G401 (cell line): Measurements from ENCODE around the gene CAMTA1. TPM values are rescaled to one million over a fixed set of nuclear protein-coding genes. Genes with fewer than 3 reads are reported as not detected.

Experiments used
- DNase-seq: peaks from one replicate; pipeline ENCODE4 v3.0.0-alpha.2; 2015; ENCODE audit warnings: low spot score
- in situ Hi-C: cut with HindIII; loops from 2 replicates; pipeline ENCODE4 v1.10.0; 2016; ENCODE audit warnings: low sequenced_read_pairs, mixed read lengths
- total RNA-seq: library from RNA; depleted of rRNA; stranded (reverse); fragments of >200 nt; shearing (Covaris generic); gene quantifications from 2 replicates; pipeline ENCODE4 v1.2.3, GENCODE V29; 2014

CAMTA1 gene
- total RNA-seq, 1 experiment from 2014 or later, result 137 TPM

- DNase-seq, result no peak
- in situ Hi-C loops, result no loop called here
Measured at GRCh38 chr1:7459914-7460313, 674.7 kb downstream of the CAMTA1 start.

DNA sequence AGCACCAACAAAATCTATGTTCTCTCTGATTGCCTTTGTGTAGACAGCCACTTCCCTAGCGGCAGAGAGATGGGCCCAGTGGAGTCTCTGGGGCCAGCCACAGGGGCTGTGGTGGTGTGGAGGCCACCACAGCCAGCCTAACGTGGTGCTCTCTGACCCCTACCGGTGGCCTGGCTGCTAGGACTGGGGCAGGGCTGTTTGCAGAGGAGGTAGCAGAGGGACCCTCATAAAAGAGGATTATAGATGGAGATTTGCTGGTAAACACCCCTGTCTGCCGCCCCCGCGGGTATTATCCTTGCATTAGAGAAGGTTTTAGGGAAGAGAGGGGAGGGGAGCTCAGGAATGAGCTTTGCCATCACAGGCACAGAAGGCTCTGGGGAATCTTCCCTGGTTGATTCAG, 675.6 kb downstream of the CAMTA1 start:
- in situ Hi-C loops, result no loop called here
- DNase-seq, result no peak

DNA sequence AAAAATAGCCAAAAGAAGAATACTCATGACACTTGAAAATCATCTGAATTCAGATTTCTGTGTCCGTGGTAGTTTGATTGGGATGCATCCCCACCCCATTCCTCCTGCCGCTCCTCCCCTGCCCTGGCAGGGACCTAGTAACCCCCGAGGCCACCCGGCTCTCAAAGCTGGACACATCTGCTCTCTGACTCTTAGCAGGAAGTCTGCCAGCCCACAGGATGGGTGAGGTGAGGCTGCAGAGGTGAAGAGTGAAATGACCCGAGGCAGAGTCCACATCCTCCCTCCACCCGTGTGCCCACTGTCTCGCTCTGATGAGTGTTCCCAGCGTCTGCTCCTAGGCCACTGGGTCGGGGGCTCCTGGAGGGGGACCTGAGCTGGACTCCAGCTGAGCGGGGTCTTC, 677.4 kb downstream of the CAMTA1 start:
- in situ Hi-C loops, result no loop called here
- no peak for DNase-seq

DNA sequence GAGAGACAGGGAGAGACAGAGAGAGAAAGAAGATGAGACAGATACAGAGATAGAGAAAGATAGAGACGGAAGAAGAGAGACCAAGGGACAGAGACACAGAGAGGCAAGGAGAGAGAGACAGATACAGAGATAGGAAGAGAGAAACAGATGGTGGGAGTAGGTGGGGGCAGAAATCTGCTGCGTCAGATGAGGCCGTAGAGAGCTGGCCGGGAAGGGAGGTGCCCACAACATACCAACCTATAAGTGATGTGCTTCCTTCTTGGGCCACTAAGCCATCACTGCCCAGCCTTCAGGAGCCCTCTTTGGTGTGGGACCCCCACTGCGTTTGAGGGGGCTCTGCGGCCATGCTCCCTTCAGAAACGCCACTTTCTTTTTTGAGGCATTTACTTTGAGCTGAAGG, 678.3 kb downstream of the CAMTA1 start:
- in situ Hi-C loops, result no loop called here
- DNase-seq, result no peak

DNA sequence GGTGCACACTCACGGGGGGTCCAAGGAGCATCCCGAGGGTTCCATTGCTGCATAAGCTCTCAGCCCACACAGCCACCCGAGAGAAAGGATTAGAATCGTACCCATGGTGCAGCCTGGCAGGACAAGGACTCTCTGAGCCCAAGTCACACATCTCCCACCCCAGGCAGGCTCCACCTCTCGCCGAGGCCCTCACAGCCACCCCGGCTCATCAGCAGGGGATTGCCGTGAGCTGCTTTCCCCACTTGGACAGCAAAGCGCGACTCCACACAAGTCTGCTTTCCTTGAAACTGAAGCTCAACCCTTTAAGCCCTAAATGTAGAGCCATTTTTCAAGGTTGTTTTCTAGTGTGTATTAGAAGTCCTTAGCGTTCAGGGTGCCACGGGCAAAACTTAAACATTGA, 679.5 kb downstream of the CAMTA1 start:
- no peak for DNase-seq
- in situ Hi-C loops, result no loop called here

- in situ Hi-C loops, result no loop called here
- DNase-seq, result no peak
Measured at GRCh38 chr1:7467476-7468175, 682.4 kb downstream of the CAMTA1 start.

DNA sequence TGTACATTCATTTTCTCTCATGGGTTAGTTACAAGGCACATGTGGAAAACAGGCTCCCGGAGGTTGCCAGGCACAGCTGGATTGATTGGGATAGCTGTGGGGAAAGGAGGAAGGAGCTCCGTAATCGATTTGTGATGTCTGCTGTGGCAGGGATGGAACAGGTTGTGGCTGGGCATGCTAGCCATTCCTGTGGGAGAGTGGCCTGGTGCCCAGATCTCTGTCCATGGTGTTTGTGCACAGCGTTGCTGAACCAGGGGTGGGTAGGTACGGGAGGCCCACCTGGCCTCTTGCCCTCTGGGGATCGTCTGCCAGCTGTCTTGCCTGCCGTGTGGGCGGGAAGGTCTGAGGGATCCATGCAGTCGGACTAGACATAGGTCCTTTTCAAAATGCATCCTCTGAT, 683.0 kb downstream of the CAMTA1 start:
- in situ Hi-C loops, result no loop called here

DNA sequence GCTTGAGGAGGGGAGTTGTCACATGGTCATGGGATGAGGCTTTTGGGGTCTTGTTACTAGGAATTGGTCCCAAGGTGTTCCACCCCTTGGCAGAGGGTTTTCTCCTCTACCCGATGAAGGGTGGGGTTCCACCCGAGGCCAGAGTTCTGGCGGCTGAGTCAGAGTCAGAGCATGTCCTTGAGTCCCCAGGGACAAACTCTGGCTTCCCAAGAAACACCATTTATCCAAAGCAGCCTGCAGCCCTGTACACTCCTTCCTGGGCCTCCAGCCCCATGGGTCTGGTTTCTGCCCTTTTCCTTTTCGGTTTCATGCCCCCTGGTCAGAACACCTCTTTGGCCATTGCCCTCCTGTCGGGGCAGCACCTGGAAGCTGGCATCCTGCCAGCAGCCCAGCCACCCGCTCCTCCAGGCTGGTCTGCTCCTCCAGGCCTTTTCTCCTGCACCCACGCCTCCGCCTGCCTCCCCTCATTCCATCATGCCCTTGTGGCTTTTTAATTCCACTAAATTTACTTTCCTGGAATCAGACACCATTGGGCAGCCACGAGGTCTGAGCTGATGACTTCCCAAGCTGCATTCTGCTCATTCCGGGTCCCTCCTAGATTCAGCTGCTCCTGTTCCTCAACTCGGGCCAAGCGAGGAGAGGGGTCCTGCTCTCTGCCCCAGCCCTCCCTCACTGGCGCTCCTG, 684.1 kb downstream of the CAMTA1 start:
- in situ Hi-C loops, result no loop called here
- no peak for DNase-seq

More for the DNA sequence above, 683.0 kb downstream of the CAMTA1 start:
- DNase-seq, result no peak

DNA sequence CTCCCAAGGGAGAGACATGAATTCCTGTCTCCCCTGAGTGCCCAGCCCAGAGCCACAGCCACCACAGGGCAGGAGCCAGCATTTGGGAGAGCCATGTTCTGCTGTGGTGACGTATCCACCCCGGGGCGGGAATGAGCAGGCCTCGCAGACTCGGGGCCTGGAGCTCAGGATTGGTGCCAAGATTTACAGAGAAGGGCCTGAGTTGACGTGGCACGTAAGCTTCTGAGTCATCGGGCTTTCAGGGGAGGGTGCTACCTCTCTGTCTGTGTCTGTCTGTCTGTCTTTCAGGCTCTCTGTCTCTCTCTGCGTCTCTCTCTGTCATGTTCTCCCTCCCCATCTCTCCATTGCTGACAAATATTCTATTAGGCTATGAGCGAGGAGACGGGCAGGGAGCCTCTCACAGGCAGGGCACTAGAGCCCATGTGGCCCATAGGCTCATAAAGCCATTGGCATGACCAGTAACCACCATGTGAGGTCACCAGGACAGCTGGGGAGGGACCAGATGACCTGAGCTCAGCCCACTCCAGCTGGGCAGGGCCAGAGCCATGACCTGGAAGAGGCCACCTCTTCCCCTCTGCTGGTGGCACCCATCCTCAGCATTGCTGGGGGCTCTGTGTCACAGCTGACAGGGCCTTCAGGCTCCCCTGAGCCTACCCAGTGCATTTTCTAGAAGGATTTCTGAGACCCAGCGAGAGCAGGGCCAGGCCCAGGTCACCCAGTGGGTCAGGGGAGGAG, 685.8 kb downstream of the CAMTA1 start:
- in situ Hi-C loops, result no loop called here
- no peak for DNase-seq

GRCh38 chr1:7471836-7472235, 686.6 kb downstream of the CAMTA1 start:
- no peak for DNase-seq
- in situ Hi-C loops, result no loop called here

DNA sequence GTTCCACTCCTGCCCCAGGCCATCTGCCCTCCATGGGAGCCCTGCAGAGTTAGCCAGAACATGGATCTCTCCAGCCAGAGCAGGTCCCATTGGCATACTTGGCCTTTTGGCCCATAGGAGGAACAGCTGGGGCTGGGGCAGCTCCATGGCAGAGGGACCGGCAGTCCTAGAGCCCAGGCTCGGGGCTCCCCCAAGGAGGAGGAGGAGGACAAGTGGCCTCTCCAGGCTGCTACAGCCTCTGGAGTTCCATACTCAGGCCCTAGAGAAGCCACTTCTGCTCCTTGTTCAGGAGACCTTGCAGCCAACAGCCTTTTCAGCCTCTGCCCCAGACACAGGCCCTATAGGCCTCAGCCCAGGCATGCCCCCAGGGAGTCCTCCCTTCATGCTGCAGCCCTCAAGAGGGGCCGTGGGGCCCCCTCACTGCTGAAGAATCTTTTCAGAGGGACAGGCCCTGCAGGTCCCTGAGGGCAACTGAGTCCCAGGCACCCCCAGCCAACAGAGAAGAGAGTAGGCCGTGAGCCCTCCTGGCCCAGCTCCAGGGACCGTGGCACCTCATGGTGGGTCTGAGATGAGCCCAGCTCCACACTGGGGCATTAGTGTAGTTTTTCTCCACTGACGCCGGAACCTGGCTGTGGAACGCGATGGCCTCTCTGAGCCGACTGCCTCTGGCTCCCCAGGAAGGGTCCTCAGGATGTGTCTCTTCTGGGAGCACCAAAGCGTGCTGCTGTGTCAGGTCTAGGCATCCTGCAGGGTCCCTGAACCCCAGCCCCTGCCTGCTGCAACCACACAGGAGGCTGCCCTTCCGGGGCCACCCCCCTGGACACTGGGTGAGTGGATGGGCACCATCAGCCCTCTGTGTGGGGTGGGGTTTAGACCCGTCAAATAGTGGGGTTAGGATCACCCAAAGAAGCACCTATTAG, 688.2 kb downstream of the CAMTA1 start:
- no peak for DNase-seq
- in situ Hi-C loops, result no loop called here

- in situ Hi-C loops, result no loop called here
- no peak for DNase-seq
Measured at GRCh38 chr1:7474143-7474490, 688.9 kb downstream of the CAMTA1 start.

GRCh38 chr1:7474786-7475502, 689.7 kb downstream of the CAMTA1 start:
- in situ Hi-C loops, result no loop called here
- DNase-seq, result no peak

DNA sequence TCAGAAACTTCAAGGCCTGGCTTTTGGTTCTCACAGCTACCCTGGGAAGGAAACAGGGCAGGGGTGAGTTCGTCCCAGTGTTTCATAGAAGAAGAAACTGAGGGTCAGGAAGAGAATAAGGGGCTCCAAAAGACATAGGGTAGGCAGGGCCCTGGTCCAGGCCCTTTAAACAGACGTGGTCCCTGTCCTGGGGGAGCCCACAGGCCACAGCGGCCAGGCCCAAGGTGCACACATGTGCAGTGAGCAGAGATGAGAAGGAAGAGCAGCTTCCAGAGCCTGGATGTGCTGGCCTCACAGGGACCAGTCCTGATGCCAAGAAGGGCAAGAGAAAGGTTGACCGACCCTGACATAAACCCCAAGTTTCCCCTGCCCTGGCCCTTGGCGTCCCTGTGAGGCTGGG, 690.4 kb downstream of the CAMTA1 start:
- in situ Hi-C loops, result no loop called here
- no peak for DNase-seq

DNA sequence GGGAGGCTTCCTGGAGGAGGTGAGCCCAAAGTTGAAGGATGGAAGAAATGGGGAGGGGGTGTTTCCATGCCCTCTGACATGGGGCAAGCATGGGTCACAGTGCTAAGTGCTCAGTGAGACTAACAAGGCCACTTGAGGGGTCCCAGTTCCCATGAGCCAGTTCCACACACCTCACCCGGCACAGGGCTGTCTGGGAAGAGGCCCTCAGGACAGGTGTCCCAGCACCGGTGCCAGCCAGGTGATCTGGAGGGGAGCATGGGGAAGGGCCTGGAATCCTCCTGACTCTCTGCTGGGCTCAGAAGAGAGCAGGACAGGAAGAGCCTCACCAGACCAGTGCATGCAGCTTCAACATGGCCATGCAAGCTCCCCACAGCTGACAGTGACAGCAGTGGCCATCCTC, 691.1 kb downstream of the CAMTA1 start:
- DNase-seq, result no peak
- in situ Hi-C loops, result no loop called here

DNA sequence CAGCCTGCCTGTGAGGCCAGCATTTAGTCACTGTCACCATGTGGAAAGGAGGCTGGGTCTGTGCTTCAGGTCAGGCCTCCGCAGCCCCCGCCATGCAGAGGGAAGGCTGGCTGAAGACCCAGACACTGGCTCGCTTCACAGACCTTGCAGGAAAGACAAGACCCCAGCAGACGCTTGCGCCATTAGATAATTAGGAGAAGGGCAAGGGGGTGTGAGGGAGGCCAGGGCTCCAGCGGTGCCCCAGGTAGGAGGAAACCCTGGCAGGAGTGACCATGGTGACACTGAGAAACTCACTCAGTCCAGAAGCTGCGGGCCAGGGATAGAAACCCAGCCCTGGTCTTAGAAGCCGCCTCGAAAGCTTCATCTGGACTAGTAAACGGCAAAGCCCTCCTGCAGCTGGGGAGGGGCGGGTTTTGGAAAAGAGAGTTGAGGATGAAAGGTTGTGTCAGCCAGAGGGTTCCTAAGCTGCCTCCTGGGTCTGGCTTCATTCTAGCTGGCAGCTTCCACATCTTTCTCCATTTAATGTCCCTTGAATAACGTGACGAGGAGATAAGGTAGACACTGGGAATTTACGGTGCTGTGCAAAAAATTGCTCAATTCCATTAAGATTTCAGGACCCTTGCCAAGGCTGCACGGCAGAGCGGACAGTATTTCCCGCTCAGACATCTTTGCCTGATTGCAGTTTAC, 691.8 kb downstream of the CAMTA1 start:
- in situ Hi-C loops, result no loop called here
- peak; percentile 35 for DNase-seq

GRCh38 chr1:7477593-7477992, 692.3 kb downstream of the CAMTA1 start:
- no peak for DNase-seq
- in situ Hi-C loops, result no loop called here

GRCh38 chr1:7478142-7478790, 693.0 kb downstream of the CAMTA1 start:
- in situ Hi-C loops, result no loop called here

More at GRCh38 chr1:7478142-7478790, 693.0 kb downstream of the CAMTA1 start:
- DNase-seq, result no peak
